Prostate gland (tissue), 2 donors: Measurements from ENCODE around the gene CENPV. TPM values are rescaled to one million over a fixed set of nuclear protein-coding genes. Genes with fewer than 3 reads are reported as not detected.
A peak's percentile ranks its signal among the peaks of the same experiment; 100 is the strongest.

ENCODE experiments used
- DNase-seq: peaks from one replicate; pipeline ENCODE4 v3.0.0-alpha.2; 2019; ENCODE audit warnings: low spot score
- H3K27ac ChIP-seq, 2 donors: fragments of 200-600 bp; sonication (generic); 2 replicates each; pipeline ENCODE4 v1.5.1; 2017 to 2019
- H3K27me3 ChIP-seq: fragments of 200-600 bp; sonication (generic); replicated peaks from 2 replicates; pipeline ENCODE4 v1.5.1; 2019; ENCODE audit not compliant: insufficient read depth
- H3K36me3 ChIP-seq, 2 donors: fragments of 200-600 bp; sonication (generic); 1 replicate in 1 of 2; 2 replicates in 1 of 2; pipeline versions ENCODE4 v1.5.1 to v1.8.1; 2017 to 2019
- H3K4me1 ChIP-seq: fragments of 200-600 bp; sonication (generic); replicated peaks from 2 replicates; pipeline ENCODE4 v1.5.1; 2019
- H3K4me3 ChIP-seq, 2 donors: fragments of 200-600 bp; sonication (generic); 2 replicates each; pipeline ENCODE4 v1.5.1; 2017 to 2019
- H3K9me3 ChIP-seq: fragments of 200-600 bp; sonication (generic); 2 replicates; pipeline ENCODE4 v1.5.1; 2017
- POLR2A ChIP-seq: fragments of 450-650 bp; IDR thresholded peaks from one replicate; pipeline ENCODE4 v1.6.1; 2016; ENCODE audit warnings: antibody characterized with exemption, mild to moderate bottlenecking
- POLR2AphosphoS5 ChIP-seq: sonication (generic); formaldehyde crosslinking; IDR thresholded peaks from one replicate; pipeline ENCODE4 v1.6.1; 2017; ENCODE audit warnings: antibody characterized with exemption
- WGBS: methylation state at CpG from one replicate; pipeline ENCODE4 v1.1.5; 2018; 5-methylcytosine and 5-hydroxymethylcytosine counted together
- intact Hi-C: fragments of 100-400 bp; cut with DNase I; formaldehyde crosslinking; loops from one replicate; pipeline ENCODE4 v1.14.2; 2022
- total RNA-seq, 2 donors: library from RNA; depleted of rRNA; stranded (reverse); fragments of >200 nt; gene quantifications; one replicate each; pipeline ENCODE4 v1.1.0, GENCODE V29; 2016
- TF ChIP-seq, protein P1 (sequence below), 4 experiments: fragments of 200-600 bp in 2 of 4; fragments of 450-650 bp in 2 of 4; sonication (generic) in 2 of 4; IDR thresholded peaks; 1 replicate in 3 of 4; 2 replicates in 1 of 4; pipeline ENCODE4 v1.5.1; 2016 to 2019; ENCODE audit warnings: antibody characterized with exemption in 4 of 4, mild to moderate bottlenecking in 2 of 4, moderate library complexity in 2 of 4

Gene CENPV
- total RNA-seq, 2 donors from 2014 or later, result 29.8 to 71.5 TPM

- TF ChIP-seq POLR2A (no peak), POLR2AphosphoS5 (no peak)
- TF ChIP-seq, protein P1, sequence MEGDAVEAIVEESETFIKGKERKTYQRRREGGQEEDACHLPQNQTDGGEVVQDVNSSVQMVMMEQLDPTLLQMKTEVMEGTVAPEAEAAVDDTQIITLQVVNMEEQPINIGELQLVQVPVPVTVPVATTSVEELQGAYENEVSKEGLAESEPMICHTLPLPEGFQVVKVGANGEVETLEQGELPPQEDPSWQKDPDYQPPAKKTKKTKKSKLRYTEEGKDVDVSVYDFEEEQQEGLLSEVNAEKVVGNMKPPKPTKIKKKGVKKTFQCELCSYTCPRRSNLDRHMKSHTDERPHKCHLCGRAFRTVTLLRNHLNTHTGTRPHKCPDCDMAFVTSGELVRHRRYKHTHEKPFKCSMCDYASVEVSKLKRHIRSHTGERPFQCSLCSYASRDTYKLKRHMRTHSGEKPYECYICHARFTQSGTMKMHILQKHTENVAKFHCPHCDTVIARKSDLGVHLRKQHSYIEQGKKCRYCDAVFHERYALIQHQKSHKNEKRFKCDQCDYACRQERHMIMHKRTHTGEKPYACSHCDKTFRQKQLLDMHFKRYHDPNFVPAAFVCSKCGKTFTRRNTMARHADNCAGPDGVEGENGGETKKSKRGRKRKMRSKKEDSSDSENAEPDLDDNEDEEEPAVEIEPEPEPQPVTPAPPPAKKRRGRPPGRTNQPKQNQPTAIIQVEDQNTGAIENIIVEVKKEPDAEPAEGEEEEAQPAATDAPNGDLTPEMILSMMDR (IDR thresholded peaks at IDR 0.05), result no peak
Observed at GRCh38 chr17:16384557-16384956, 31.3 kb upstream of the CENPV start.

DNA sequence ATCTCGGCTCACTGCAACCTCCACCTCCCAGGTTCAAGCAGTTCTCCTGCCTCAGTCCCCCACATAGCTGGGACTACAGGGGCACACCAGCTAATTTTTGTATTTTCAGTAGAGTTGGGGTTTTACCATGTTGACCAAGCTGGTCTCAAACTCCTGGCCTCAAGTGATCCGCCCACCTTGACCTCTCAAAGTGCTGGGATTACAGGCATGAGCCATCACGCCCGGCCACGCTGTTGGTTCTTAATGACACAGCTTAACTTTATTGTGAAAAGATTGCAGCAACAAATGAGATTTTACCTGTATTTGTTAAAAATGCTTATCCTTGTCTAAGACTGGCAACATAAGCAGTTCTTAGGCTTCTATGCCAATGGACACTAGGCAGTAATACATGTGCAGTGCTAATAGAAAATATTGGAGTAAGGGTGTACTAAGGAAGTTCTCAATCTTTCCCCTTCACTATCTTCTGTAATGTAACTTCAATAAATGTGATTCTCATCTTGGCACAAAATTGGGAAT is 30.6 kb upstream of the CENPV start:
- Histone ChIP-seq H3K27me3 (no peaks in the 10 kb centered on the region), H3K36me3 (no peaks in the 10 kb centered on the region), H3K9me3 (no peaks in the 10 kb centered on the region), H3K4me3 (no peak overlapping the region), H3K4me1 (peaks cover 2% of the 10 kb centered on the region), H3K27ac (no peak overlapping the region)
- intact Hi-C loops, result no loop called here
- TF ChIP-seq POLR2AphosphoS5 (no peak), POLR2A (no peak)
- TF ChIP-seq, protein P1 (IDR thresholded peaks at IDR 0.05), result no peak
- WGBS, result 54% methylated on average over 5 of the region's 5 CpGs
- DNase-seq, result no peak

More at GRCh38 chr17:16384557-16384956, 31.3 kb upstream of the CENPV start:
- Histone ChIP-seq H3K4me3 (no peak overlapping the region), H3K36me3 (no peaks in the 10 kb centered on the region), H3K9me3 (no peaks in the 10 kb centered on the region), H3K4me1 (peaks cover 2% of the 10 kb centered on the region), H3K27ac (no peak overlapping the region), H3K27me3 (no peaks in the 10 kb centered on the region)
- WGBS, result 73% methylated on average over 5 of the region's 5 CpGs
- intact Hi-C loops, result no loop called here
- DNase-seq, result no peak

GRCh38 chr17:16383216-16383615 is 29.9 kb upstream of the CENPV start:
- intact Hi-C loops, result no loop called here
- Histone ChIP-seq H3K27ac (peak overlapping the region in 1 of 2 donors; percentile 11), H3K9me3 (no peaks in the 10 kb centered on the region), H3K36me3 (no peaks in the 10 kb centered on the region), H3K27me3 (no peaks in the 10 kb centered on the region), H3K4me3 (no peak overlapping the region), H3K4me1 (peaks cover 2% of the 10 kb centered on the region)
- DNase-seq, result no peak
- WGBS, result 38% methylated on average over 4 of the region's 4 CpGs
- TF ChIP-seq, protein P1 (IDR thresholded peaks at IDR 0.05), result no peak
- TF ChIP-seq POLR2AphosphoS5, result no peak
- TF ChIP-seq POLR2A, result no peak

DNA sequence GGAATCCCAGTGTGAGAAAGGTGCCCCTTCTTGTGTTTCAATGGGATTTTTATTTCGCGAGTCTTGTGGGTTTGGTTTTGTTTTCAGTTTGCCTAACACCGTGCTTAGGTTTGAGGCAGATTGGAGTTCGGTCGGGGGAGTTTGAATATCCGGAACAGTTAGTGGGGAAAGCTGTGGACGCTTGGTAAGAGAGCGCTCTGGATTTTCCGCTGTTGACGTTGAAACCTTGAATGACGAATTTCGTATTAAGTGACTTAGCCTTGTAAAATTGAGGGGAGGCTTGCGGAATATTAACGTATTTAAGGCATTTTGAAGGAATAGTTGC is 28.2 kb upstream of the CENPV start:
- TF ChIP-seq POLR2A (no peak), POLR2AphosphoS5 (peak; percentile 9)
- TF ChIP-seq, protein P1 (IDR thresholded peaks at IDR 0.05), result no peak
- no peaks in the 10 kb centered on the region for H3K36me3 ChIP-seq
- intact Hi-C loops, result no loop called here
- DNase-seq, result no peak
- 2% methylated on average over 14 of the region's 14 CpGs for WGBS
- H3K4me1 ChIP-seq, result peaks cover 2% of the 10 kb centered on the region
- no peaks in the 10 kb centered on the region for H3K9me3 ChIP-seq
- no peaks in the 10 kb centered on the region for H3K27me3 ChIP-seq
- peak overlapping the region; percentile 97 to 98 for H3K27ac ChIP-seq
- H3K4me3 ChIP-seq, result peak overlapping the region; percentile 63 to 82
